VCaP (cell line): ENCODE results near the gene SPATA31E1.

Source experiments
- H3K27ac ChIP-seq: fragments of 450-650 bp; 2 replicates; pipeline ENCODE4 v1.5.1; 2017
- TF ChIP-seq, protein P1 (sequence below): fragments of 450-650 bp; conservative IDR thresholded peaks from 2 replicates; pipeline ENCODE4 v1.5.1; 2017; ENCODE audit warnings: mild to moderate bottlenecking, moderate library complexity

The SPATA31E1 gene

DNA sequence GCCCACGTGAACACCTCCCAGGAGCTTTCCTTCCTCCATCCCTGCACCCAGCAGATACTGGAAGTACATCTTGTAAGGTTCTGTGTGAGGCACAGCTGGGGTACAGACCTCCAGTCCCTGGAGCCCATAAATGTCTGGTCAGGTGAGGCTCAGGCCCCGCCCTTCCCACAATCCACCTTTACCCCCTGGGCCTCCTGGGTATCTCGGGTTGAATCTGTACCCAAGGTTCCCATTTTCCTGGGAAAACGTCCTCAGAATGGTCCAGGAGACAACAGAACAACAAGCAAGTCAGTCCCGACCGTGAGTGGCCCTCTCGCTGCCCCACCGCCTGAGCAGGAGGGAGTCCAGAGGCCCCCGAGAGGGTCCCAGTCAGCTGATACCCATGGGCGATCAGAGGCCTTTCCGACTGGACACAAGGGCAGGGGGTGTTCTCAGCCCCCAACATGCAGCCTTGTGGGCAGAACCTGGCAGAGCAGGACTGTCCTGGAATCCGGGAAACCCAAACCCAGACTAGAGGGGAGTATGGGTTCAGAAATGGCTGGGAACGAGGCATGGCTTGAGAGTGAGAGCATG, 4.3 kb downstream of the SPATA31E1 start:
- TF ChIP-seq, protein P1, sequence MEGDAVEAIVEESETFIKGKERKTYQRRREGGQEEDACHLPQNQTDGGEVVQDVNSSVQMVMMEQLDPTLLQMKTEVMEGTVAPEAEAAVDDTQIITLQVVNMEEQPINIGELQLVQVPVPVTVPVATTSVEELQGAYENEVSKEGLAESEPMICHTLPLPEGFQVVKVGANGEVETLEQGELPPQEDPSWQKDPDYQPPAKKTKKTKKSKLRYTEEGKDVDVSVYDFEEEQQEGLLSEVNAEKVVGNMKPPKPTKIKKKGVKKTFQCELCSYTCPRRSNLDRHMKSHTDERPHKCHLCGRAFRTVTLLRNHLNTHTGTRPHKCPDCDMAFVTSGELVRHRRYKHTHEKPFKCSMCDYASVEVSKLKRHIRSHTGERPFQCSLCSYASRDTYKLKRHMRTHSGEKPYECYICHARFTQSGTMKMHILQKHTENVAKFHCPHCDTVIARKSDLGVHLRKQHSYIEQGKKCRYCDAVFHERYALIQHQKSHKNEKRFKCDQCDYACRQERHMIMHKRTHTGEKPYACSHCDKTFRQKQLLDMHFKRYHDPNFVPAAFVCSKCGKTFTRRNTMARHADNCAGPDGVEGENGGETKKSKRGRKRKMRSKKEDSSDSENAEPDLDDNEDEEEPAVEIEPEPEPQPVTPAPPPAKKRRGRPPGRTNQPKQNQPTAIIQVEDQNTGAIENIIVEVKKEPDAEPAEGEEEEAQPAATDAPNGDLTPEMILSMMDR, result no peak
- no peak overlapping the region for H3K27ac ChIP-seq

DNA sequence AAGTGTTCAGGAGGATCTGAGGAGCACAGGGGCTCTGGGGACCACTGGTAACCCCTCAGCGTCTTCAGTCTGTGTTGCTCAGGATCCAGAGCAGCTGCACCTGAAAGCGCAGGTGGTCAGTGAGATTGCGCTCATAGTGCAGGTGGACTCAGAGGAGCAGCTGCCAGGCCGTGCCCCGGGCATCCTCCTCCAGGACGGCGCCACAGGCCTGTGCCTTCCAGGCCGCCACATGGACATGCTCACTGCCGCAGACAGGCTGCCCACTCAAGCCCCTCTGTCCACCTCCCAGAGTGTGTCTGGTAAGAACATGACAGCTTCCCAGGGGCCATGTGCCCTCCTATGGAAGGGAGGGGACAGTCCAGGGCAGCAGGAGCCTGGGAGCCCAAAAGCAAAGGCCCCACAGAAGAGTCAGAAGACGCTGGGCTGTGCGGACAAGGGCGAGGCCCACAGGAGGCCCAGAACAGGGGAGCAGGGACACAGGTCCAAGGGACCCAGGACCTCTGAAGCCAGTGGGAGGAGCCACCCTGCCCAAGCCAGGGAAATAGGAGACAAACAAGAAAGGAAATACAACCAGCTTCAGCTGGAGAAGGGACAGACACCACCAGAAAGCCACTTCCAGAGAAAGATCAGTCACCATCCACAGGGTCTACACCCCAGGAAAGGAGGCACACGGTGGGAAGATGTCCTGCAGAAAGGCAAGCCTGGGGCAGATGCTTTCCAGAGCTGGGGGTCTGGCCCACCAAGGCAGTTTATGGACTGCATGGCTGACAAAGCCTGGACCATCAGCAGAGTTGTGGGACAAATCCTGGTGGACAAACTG, 5.2 kb downstream of the SPATA31E1 start:
- TF ChIP-seq, protein P1, result no peak

DNA sequence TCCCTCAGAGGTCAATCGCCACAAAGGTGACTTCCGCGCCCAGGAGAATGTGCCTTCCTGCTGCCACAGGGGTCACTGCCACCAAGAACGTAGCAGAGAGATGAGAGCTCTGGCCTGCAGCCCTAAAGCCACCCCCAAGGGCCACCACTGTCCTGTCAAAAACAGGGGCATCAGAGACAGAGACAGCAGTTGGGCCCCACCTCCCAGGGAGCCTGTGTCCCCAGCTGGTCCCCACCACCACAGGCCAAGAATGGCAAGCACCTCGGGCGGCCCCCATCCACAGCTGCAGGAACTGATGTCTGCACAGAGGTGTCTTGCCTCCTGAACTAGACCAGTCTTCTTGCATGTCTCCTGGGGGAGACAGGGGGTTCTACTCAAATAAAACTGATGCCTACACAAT, 5.8 kb downstream of the SPATA31E1 start:
- H3K27ac ChIP-seq, result no peak overlapping the region
- TF ChIP-seq, protein P1, result no peak

More for the DNA sequence above, 5.2 kb downstream of the SPATA31E1 start:
- H3K27ac ChIP-seq, result no peak overlapping the region

DNA sequence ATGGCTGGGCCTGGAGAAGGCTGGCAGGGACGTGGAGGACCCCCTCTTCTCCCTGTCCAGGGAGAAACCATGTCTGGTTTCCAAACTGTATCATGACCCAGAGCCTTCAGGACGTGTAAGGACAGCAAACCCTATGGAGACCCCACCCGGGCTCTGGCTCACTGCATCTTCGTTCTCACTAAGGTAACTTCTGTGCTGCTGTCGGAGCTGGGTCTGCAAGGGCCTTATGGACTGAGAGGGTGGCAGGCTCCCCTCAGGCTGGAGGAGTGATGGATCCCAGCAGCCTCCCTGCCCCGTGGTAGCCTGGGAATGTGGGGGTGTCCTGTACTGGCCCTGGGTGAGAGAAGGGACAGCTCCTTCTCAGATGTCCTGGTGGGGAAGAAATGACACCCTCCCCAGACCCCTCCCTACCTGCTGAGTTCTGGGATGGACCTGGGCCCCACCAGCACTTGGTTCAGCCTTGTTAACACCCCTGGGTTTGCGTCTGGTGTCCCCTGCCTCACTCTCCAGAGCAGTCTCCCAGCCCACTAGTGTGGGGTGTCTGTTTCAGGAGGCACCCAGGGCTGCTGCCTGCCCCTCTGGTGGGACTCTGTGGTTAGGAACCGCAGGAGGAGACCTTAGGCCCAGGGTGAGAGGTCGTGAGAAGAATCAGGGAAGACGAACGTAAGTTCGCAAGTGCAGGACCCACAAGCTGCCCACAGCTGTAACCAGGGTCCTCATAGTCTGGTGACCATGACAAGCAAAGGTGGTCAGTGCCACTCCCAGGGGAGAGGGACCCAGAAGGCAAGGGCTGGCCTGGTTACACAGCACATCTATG, 6.6 kb downstream of the SPATA31E1 start:
- TF ChIP-seq, protein P1, result no peak
- no peak overlapping the region for H3K27ac ChIP-seq

- H3K27ac ChIP-seq, result no peak overlapping the region
- TF ChIP-seq, protein P1, result no peak
Measured at GRCh38 chr9:87889882-87890252, 7.2 kb downstream of the SPATA31E1 start.

GRCh38 chr9:87890837-87891236, 8.2 kb downstream of the SPATA31E1 start:
- TF ChIP-seq, protein P1, result no peak
- H3K27ac ChIP-seq, result no peak overlapping the region

- no peak overlapping the region for H3K27ac ChIP-seq
- TF ChIP-seq, protein P1, result no peak
Measured at GRCh38 chr9:87891754-87892153, 9.1 kb downstream of the SPATA31E1 start.
